Choroid plexus epithelial cell (primary cell): ENCODE results near the gene LRP11.

Source experiments
- DNase-seq: peaks from one replicate; pipeline ENCODE4 v3.0.0-alpha.2; 2010; ENCODE audit warnings: low read depth
- H3K4me3 ChIP-seq: 2 replicates; pipeline ENCODE4 v1.5.1; 2011; ENCODE audit warnings: low read depth, mild to moderate bottlenecking, control low read depth, low read length, moderate library complexity
- TF ChIP-seq, protein P1 (sequence below): conservative IDR thresholded peaks from 2 replicates; pipeline ENCODE4 v1.5.1; 2011; ENCODE audit warnings: low read depth, mild to moderate bottlenecking, control low read depth, inconsistent platforms, low read length, moderate library complexity

The LRP11 gene

DNA sequence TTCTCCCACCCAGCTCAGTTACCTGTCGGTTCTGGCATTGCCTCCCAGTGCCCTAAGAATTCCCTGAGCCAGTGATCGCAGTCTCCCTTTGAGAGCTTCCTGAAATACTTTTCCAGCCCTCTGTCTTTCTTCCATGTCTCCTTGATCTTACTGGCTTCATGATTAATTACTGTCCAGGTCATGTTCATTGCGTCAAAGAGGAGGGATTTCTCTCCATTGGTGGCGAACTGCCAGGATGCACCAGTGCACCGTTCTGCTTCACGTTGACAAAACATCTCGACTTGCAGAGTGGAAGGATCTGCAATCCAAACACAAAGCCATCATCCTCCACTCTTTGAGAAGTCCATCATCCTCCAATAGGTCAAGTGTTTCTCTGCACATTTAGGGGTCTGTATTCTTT lies 25.2 kb upstream of the LRP11 start:
- DNase-seq: no peak
- TF ChIP-seq, protein P1, sequence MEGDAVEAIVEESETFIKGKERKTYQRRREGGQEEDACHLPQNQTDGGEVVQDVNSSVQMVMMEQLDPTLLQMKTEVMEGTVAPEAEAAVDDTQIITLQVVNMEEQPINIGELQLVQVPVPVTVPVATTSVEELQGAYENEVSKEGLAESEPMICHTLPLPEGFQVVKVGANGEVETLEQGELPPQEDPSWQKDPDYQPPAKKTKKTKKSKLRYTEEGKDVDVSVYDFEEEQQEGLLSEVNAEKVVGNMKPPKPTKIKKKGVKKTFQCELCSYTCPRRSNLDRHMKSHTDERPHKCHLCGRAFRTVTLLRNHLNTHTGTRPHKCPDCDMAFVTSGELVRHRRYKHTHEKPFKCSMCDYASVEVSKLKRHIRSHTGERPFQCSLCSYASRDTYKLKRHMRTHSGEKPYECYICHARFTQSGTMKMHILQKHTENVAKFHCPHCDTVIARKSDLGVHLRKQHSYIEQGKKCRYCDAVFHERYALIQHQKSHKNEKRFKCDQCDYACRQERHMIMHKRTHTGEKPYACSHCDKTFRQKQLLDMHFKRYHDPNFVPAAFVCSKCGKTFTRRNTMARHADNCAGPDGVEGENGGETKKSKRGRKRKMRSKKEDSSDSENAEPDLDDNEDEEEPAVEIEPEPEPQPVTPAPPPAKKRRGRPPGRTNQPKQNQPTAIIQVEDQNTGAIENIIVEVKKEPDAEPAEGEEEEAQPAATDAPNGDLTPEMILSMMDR: no peak
- no peak overlapping the region for H3K4me3 ChIP-seq

DNA sequence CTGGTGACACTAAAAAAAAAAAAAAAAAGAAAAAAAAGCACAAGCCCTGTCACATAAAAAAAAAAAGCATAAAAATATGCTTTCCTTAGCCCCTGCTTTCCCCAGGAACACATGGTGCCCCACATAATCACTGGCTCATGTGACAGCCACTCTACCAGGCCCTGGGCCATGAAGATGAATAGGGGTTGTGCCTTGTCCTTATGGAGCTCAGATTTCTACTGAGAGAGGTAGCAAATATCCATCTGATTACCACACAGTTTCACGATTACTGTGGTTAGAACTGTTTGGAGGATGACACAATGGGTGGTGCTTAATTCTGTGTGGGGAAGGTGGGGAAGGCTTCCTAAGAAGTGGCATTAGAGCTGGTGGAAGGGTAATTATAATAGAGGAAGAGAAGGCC lies 24.5 kb upstream of the LRP11 start:
- DNase-seq: peak; percentile 39
- H3K4me3 ChIP-seq: no peak overlapping the region
- TF ChIP-seq, protein P1: no peak

DNA sequence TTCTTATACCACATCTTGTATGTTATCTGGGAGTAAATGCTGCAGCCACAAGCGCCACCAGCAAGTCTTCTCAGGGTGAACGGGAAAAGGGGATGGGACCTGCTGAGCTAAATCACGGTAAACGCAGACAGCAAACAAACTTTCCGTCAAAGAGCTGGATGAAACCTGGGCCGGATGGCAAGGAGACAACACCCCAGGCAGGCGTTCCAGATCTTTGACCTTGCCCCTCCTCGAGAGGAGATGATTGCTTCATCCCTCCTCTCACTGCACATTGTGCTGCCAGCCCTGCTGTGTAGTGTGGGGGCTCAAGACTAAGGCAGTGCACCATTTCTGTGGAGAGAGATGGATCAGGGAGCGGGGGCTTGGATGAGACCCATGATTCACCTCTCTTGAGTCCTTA lies 23.9 kb upstream of the LRP11 start:
- no peak overlapping the region for H3K4me3 ChIP-seq
- TF ChIP-seq, protein P1: no peak
- DNase-seq: peak; percentile 27

DNA sequence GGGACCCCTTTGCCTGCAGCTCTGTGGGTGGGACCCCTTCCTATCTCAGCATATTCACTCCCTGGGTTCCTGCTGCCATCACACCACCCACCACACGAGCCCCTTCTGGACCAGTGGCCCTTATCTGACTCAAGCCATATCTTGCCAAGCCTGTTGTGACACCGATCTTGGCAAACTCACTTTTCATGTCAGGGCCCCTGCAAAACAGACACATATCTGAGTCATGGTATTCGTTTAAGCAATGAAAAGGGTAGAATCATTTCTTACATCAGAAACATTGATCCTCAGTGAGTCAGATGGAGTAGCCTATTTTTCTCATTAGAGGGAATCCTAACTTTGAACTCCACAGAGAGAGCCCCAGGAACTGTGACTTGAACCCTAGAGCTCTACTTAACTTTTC lies 23.2 kb upstream of the LRP11 start:
- DNase-seq: peak; percentile 33
- TF ChIP-seq, protein P1: no peak
- no peak overlapping the region for H3K4me3 ChIP-seq

DNA sequence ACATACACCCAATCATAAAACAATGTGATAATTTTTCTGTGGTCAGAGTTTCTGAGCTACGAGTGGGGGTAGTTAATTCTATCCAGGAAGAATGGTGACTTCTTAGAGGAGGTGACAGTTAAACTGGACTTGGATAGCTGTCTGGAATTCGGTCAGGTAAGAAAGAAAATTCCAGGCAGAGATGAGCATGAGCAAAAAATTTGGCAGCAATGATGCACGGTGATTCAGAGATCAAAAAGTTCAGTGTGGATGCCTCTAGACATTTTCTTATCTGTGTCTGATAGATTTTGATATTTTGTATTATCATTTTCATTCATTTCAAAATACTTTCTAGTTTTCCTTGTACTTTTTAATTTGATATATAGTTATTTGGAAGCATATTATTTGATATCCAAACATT lies 21.7 kb upstream of the LRP11 start:
- no peak for DNase-seq
- TF ChIP-seq, protein P1: no peak
- no peak overlapping the region for H3K4me3 ChIP-seq

DNA sequence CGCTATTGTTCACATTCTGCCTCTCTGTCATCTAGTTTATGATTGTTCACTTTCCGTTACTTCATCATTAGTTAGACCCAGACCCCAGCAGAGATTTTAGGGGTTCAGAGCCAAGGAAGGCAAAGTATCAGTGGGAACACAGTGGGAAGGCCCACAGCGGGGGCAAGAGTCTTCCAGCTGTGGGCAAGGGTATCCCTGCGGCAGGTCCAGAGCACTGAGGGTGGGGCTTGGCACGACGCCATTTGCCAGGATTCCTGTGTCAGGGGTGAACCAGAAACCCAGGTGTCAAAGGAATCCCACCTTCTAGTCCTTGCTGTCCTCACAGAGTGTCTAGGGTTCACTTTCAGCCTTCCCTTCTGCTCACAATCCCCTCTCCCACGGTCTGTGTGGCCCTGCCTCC lies 20.5 kb upstream of the LRP11 start:
- DNase-seq: no peak
- H3K4me3 ChIP-seq: no peak overlapping the region
- TF ChIP-seq, protein P1: no peak

DNA sequence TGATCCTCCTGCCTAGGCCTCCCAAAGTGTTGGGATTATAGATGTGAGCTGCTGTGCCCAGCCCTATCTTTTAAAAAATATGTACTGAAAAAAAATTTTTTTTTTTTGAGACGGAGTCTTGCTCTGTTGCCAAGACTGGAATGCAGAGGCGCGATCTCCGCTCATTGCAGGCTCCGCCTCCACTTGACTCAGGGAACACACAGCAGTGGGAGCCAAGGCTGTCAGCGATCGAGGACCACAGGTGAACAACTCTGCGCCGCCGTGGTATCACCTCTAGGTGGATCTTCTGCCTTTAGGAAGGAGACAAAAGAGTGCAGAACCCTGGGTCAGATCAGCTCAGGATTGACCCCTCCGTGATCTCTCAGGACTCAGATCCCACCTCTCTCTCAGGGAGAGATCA lies 20.1 kb upstream of the LRP11 start:
- peak; percentile 65 for DNase-seq
- H3K4me3 ChIP-seq: no peak overlapping the region
- TF ChIP-seq, protein P1: no peak
